SHP77 (cell line): ENCODE results near the gene SPATA32.
"Not testable (repeated sequence)": the region's sequence is repeated elsewhere in the genome, so short reads cannot be mapped to it uniquely, and the experiment has no call there.

Source experiments
- DNase-seq, 2 experiments: peaks; one replicate each; lab custom pipeline; 2025; lab: John Stamatoyannopoulos, UW

SPATA32 gene, protein sequence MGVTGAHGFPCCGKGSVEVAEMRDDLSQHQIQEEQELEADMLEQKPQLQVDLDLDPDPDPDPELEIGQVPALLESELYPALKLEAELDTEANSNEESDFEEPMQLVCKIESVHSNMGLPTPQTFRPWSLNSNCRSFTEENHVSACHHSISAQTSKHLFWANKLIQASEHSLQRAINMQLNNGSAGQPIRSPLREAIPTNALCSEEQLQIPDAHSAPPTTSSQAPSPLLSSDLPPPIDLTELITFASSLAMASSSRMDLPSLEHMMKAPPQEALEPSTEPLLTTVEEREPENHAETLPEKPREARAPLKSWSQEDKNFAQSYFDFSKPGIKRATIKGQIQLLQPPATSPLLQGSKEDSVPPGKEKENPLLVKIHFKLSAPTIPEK

DNA sequence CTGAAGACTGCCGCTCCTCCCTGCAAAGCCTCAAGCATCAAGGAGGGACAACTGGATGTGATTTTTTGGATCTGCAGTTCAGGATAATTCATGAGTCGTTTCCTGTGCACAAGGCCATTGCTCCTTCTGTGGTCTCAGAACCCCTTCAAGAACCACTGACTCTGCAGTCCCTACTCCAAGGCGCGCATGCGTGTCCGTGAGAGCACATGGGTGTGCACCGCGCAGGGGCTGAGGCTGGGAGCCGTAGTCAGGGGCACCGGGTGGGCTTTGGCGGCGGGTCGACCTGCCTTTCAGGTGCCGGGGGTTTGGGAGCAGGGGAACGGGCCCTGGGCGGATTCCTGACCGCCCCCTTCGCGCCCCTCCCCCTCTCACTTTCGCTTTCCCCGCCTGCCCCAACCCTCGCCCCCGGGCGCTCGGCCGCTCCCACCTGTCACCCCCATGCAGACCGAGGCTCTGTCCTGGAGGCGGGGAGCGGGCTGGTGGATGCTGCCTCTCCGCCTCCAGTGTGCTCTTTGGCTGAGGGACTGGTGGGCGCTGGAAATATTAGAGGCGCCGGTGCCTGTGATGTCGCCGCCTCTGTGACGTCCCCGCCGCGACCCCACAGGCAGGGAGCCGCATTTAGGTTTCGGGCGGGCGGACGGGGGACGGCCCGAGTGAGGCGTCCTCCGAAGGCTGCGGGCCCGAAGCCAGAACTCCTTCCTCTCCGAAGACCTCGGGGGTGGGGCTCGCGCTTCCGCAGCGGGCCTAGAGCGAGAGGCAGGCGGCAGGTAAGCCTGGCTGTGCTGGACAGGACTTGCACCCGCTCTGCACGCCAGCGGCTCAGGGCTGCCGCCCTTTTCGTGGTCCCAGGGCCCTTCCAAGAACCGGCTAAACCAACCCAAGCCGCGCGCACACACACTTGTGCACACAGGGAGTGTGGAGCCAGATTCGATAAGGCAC is at the start of gene SPATA32:
Gene SPATA32 (minus strand): TSS at position 518 of the 939 bp plus-strand sequence. CDS start 78 bp downstream, at position 440.
- DNase-seq, result no peak

DNA sequence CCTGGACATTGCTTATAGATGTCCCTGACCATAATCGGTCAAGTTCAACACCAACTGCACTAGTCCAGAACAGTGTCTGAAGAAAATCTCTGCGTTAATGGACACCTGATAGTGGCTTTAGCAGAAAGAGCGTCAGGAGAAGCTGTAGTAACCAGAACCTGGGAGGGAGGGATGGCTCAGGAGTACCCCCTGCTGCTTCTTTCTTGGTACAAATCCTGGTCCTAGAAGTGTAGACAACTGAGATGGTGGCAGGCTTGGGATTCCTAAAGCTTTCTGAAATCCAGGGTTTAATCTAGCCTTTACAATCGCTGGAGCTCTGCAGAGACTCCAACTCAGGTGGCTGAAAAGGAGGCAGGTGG is 49.5 kb upstream of the SPATA32 start:
- no peak for DNase-seq

DNA sequence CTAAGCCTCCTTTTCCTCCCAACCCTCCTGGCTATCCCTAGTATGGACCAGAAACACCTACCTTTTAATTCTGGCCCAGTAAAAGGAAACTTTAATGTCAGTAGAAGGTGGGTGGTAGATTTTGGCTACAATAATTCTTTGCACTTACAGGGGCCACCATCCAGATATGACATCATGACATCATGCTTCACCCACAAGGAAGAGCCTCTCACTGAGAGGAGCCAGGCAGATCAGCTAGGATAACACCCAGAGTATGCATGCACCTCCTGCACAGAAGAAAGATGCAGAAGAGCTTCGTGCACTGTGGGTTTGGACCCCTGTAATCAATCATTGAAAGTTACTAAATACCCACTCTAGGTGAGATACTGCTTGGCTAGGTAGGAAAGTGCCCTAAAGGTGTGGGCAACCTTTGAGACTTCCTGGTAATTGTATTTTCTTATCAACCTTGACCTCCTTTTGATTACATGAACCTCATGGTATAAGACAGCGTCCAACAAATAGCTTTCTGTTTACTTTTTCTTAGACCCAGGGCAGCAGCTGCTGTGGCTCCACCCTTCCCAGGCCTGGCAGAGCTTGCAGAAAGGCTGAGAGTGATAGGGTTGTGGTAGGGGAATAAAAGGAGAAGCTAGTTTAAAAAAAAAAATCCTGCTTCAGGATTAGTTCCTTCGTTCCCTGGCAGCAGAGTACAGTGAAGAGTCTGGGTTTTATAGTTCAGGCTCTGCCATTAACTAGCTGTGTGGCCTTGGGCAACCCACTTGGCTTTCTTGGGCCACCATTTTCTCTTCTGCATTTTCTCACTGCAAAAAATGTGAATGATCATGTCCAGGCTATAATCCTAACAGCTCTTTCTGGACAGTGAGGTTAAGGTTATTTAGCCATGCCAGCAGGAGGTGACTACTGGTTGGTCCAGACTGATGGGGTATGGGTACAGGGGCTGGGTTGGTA is 48.8 kb upstream of the SPATA32 start:
- DNase-seq, result no peak

DNA sequence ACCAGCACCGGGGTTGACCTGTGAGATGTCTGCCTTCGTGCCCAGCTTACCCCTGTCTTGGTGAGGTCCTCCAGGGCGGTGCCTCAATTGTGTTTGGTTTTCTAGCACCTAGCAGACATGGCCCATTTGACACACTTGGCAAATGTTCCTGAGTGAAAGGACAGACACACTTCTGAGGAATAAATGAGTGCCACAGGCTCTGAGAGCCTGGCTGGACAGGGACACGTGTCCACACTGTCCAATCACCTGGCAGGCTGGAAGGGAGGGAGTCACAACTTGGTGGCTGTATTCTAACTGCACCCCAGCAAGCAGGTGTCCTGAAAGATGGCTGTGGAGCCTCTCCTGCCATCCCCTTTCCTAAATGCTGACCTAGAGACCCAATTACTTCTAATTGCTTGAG is 47.5 kb upstream of the SPATA32 start:
- no peak for DNase-seq

DNA sequence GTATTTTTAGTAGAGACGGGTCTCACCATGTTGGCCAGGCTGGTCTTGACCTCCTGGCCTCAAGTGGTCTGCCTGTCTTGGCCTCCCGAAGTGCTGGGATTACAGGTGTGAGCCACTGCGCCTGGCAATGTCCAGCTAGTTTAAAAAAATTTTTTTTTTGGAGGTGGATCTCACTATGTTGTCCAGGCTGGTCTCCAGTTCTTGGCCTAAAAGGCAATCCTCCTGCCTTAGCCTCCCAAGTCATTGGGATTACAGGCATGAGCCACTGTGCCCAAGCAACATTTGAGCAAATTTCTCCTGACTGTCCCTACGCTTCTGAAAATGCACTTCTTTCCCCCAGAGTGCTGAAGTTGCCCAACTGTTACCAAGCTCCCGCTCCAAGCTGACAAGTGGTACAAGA is 46.9 kb upstream of the SPATA32 start:
- no peak for DNase-seq

DNA sequence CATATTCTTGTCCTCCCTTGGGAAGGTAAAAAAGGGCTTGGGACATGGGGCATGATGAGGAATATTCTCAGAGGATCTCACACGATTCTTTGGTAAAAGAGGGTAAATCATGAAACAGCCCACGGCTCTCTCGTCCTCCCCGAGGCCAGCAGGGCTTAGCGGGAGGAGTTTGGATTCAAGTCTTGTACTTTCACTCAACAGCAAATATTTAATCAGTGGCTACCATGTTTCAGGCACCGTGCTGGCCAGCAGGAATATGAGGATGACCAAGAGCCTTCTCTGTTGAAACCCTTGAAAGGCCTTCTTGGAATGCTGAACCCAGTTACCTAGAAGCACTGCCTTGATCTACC is 46.1 kb upstream of the SPATA32 start:
- DNase-seq, result no peak

DNA sequence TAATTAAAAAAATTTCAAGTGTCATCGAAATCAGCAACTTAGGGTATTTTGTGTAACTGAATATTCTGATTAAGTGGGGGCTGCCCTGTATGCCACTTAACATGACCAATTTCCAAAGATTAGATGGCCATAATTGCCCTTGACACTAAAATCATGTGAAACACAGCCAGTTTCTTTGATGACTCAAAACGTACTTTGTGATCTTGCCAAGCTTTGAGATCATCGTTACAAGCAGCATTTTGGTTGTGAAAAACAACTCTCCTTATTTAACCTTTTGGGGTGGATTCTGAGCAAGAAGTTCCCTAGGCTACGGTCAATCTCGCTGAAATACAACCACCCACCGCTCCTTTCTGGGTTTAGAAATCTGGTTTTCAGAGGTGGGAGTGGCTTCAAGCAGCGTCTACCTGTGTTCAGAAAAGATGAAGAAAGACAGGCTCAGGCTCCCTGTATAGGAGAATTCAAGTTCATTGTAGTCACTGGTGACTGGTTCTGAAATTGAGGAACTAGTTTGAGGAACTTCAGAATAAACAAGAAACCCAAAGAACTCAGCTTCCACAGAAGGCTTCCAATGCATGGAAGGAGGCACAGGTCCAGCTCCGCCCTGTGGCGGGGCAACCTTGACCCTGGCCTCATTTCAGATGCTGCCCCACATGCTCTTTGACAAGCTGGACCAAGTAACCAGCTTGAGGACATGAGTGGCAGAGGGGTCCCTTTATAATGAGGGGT is 45.6 kb upstream of the SPATA32 start:
- DNase-seq, result no peak

DNA sequence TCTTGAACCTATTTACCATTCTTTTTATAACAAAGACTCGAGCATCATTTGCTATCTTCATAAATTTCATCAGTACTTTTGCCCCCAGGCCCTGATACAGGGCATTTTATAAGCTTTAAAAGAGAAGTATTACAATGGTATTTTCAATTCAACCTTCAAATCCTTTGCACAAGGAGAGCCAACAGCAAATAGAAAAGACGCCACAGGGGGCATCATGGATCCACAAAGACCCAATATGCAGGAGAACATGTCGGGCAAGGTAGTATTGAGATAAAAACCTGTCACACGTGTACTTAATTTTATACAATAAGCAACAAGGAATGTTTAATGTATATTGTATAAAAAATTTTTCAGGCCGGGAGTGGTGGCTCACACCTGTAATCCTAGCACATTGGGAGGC is 44.7 kb upstream of the SPATA32 start:
- no peak for DNase-seq

DNA sequence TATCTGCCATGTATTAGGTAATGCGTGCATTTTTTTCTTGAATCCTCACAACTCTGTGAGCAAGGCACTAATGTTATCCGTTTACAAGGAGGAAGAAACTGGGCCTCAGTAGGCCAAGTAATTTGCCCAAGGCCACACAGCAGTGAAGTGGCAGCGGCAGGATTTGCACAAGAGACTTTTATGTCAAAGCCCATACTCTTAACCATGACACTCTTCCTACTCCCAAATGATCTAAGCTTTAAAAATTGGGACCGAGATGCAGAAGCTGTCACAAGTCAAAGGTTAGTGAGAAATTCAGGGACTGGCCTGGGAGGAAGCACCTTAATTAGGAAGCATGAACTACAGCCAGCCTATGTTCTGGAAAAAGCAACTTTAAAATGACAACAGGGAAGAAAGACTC is 44.2 kb upstream of the SPATA32 start:
- DNase-seq, result no peak

DNA sequence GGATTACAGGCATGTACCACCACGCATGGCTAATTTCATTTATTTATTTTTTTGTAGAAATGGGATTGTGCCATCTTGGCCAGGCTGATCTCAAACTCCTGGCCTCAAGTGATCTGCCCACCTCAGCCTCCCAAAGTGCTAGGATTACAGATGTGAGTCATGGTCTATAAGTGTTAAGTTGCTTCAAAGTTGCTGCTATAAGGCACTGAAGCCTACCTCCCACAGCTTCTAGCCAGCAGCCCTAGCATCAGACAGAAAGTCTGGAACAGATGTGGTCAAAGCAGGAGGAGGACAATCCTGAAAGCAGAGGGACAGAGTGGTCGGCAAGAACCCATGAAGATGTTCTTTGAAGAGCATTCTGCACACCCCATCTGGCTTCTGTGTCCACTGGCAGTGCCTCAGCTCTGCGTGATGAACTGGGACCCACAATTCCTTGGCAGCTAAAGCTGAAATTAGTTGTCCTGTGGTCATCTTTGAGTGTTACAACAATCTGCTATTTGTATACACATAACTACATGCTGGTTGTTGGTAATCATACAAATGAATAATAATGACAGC is 43.7 kb upstream of the SPATA32 start:
- no peak for DNase-seq

DNA sequence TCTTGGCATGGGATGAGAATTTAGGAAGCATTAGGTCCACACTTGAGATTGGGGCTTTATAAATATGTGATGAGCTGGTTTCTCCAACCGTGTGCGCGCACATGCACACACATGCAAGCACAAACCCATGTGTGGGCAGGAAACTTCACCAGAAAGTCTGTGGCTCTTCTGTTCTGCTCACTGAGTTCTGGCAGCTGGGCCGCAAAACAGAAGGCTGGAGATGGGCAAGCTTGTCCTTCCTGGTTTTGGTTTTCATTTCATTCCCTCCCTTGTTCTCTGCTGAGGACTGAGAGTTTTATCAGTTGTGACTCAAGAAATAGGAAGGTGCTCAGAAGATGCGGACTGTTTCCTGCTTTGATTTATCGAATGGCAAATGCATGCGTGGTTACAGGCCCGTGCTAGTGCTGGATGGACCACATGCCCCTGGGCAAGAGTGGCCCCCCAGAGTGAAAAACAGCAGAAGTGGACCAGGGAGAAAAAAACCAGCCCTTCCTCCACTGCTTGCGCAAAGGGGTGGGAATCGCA is 40.8 kb upstream of the SPATA32 start:
- no peak for DNase-seq

DNA sequence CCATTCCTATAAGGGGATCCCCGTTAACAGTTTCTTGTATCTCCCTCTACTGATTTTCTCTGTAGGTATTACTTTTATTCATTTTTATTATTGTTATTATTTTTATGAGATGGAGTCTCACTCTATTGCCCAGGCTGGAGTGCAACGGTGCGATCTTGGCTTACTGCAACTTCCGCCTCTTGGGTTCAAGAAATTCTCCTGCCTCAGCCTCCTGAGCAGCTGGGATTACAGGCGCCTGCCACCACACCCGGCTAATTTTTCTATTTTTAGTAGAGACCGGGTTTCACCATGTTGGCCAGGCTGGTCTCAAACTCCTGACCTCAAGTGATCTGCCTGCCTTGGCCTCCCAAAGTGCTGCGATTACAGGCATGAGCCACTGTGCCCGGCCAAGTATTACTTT is 40.3 kb upstream of the SPATA32 start:
- not testable (repeated sequence) for DNase-seq

DNA sequence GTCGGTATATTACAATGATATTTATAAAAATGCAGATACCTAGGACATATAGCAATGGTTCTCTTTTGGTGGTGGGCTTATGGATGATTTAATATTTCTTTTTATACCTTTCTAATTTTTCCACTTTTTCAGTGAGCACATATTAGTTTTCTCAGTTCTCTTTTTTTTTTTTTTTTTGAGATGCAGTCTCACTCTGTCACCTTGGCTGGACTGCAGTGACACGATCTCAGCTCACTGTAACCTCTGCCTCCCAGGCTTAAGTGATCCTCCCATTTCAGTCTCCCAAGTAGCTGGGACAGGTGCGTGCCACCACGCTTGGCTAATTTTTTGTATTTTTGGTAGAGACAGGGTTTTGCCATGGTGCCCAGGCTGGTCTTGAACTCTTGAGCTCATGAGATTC is 39.8 kb upstream of the SPATA32 start:
- no peak for DNase-seq

DNA sequence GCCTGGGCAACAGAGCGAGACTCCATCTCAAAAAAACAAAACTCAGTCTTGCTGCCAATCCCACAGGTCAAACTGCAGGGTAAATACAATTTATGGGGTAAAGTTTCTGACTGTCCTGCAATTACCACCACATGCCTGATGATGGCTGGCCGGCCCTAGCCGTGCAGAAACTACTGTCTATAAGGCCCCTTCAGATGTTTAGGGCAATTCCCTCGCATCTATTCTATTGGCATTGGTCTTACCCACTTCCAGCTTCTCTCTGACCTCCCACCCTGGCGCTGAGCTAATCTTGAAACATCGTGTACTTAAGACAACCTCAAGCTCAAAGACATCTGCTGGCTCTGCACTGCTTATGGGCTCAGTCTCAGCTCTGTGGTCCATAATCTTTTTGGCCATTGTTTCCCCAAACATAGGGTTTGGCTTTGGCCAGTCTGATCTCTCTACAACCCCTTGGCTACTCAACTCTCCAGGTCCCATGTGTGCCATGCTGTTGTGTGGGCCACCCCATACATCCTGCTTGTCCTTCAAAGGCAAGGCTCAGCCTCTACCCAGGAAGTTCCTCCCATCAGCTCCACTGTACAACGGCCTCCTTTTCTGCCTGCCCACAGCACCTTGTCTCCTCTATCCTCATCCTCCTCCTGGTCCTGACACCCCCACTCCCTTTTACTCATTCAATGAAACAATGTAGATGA is 38.3 kb upstream of the SPATA32 start:
- no peak for DNase-seq

DNA sequence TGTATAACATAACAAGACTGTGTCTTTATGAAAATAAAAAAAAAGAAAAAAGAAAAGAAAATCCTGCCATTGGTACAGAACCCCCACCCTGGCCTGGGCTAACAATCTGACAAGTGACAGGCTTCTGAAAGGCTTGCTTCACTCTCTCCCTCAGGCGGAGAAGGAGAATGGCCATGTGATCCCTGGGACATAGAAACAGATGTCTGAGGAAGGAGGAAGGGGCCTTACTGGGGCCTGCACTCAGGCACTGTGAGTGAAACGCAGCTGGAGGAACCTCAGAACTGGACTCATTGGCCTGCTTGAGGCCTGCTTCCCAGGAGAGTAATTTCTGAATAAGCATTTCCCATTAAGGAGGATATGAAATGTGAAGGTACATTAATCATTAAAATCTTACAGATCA is 37.5 kb upstream of the SPATA32 start:
- DNase-seq, result no peak

DNA sequence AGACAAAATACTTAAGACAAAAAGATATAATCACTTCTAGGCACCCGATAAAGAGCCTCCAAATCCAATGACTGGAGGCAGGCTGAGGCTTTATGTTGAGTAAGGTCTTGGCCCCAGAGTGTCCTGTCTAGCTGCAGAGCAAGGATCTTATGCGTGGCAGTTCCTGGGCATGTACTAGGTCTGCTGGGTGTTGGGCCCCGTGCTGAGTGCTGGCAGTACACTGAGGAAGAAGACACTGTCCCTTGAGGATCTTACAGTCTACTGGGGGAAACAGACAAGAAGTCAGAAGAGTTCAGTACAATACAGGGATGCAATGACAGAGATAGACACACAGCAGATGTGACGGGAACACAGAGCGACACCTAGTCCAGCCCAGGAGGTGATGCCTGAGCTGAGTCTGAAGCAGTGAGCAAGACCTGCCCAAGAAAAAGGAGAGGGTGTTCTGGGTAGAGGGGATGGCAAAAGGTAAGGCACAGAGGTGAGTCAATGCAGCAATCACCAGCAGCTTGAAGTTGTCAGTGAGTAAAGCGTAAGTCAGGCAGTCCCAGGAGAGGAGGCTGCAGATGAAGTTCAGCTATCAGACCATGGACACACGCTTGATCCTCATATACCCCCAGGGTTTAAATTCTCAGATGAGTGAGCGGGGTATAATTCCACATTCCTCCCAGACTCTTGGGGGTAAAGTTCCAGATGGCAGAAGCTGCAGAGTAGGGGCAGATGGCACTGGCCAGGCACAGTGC is 36.8 kb upstream of the SPATA32 start:
- no peak for DNase-seq

DNA sequence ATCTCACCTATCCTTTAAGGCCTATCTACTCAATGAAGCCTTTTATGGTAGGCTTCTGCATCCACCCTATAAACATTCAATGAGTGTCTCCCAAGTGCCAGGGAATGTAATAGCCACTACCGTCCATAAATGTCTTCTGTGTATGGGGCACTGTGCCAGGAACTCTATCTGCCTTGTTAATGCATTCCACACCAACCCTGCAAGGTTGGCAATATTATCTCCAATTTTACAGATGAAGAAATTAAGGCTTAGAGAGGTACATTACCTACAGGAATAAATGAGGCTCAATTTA is 34.9 kb upstream of the SPATA32 start:
- DNase-seq, result no peak

DNA sequence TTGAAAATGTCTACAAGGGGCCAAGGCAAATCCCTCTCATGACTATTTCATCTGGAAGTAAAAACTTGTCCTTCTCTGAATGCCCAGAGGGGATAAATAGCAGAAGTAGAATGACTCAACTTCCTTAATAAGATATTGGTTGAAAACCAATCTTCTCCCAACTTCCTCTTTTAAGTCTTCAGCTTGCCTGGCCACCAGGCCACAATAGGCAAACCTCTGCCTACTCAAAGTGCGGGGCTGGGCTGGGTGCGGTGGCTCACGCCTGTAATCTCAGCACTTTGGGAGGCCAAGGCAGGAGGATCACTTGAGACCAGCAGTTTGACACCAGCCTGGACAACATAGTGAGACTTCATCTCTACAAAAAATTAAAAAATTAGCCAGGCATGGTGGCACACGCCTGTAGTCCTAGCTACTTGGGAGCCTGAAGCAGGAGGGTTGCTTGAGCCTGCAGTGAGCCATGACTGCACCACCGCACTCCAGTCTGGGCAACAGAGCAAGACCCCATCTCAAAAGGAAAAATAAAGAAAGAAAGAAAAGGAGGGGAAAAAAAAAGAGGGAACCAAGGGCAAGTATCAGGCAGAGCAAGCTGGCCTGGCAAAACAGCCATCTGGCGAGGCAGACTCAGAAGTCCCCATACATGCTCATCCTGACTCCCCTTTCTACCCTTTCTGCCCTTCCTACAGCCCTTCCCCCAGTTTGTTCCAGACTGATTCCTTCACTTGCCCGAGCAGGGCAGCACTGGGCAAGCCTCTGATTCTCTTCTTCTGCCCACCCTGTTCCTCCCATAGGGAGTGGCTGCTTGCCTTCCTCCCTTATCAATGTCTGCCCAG is 34.3 kb upstream of the SPATA32 start:
- no peak for DNase-seq

DNA sequence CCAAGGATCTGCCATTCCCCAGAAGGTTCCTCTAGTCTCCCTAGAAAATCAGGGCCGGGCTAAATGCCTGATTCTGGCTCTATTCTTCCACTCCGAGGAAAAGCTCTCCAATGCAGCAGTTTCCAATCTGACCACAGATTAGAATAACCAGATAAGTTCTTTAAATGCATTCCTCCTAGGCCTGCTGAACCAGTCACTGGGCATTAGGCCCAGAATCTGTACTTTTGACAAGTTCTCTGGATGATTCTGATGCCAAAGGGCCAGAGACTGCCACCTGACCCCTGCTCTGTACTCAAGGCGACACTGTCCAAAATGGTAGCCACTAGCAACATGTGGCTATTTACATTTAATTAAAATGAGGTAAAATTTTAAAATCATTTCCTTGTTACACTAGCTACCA is 32.6 kb upstream of the SPATA32 start:
- no peak for DNase-seq
